PC-9 (cell line): Measurements from ENCODE around the gene ADAMTS2. TPM values are rescaled to one million over a fixed set of nuclear protein-coding genes. Genes with fewer than 3 reads are reported as not detected.

Experiments
- BruUV-seq: library from RNA; stranded (reverse); fragments of 400-500 nt; replicated peaks from 2 replicates; lab custom pipeline; 2021; lab: Mats Ljungman, UMichigan
- CTCF ChIA-PET: fragments of 300-600 bp; sonication (Branson Sonifier 250); formaldehyde crosslinking; loops from one replicate; lab custom pipeline; 2022; ENCODE audit warnings: antibody characterized with exemption; lab: Charles Lee
- POLR2A ChIA-PET: fragments of 300-600 bp; sonication (Branson Sonifier 250); formaldehyde crosslinking; loops from one replicate; lab custom pipeline; 2022; ENCODE audit warnings: antibody characterized with exemption; ENCODE audit not compliant: unreplicated experiment; lab: Charles Lee
- DNase-seq, 2 experiments: peaks; one replicate each; pipeline versions ENCODE4 v3.0.0 to v3.0.0-alpha.2; 2015 to 2022; ENCODE audit warnings: mixed read lengths in 1 of 2
- H2AFZ ChIP-seq: fragments of 200-600 bp; sonication (generic); 2 replicates; pipeline ENCODE4 v1.8.1; 2017; ENCODE audit warnings: antibody characterized with exemption
- H3F3A ChIP-seq: fragments of 200-600 bp; sonication (generic); 2 replicates; pipeline ENCODE4 v1.8.1; 2017; ENCODE audit warnings: antibody characterized with exemption, mild to moderate bottlenecking, low read depth; ENCODE audit not compliant: insufficient read depth
- H3K27ac ChIP-seq: fragments of 200-600 bp; sonication (generic); 2 replicates; pipeline ENCODE4 v1.6.1; 2016; ENCODE audit warnings: mixed run types
- H3K27me3 ChIP-seq: fragments of 200-600 bp; sonication (generic); 2 replicates; pipeline ENCODE4 v1.6.1; 2016; ENCODE audit warnings: low read depth, mixed run types; ENCODE audit not compliant: insufficient read depth
- H3K36me3 ChIP-seq: fragments of 200-600 bp; sonication (generic); 2 replicates; pipeline ENCODE4 v1.6.1; 2016; ENCODE audit warnings: low read depth, mixed run types
- H3K4me1 ChIP-seq: fragments of 200-600 bp; sonication (generic); replicated peaks from 2 replicates; pipeline ENCODE4 v1.6.1; 2016; ENCODE audit warnings: mixed run types; ENCODE audit not compliant: insufficient read depth
- H3K4me2 ChIP-seq: fragments of 200-600 bp; sonication (generic); 2 replicates; pipeline ENCODE4 v1.6.1; 2017; ENCODE audit warnings: mixed run types
- H3K4me3 ChIP-seq: fragments of 200-600 bp; sonication (generic); 2 replicates; pipeline ENCODE4 v1.6.1; 2016; ENCODE audit warnings: mixed run types
- H3K79me2 ChIP-seq: fragments of 200-600 bp; sonication (generic); 2 replicates; pipeline ENCODE4 v1.6.1; 2017; ENCODE audit warnings: low read depth, mixed run types
- H3K9me2 ChIP-seq: fragments of 200-600 bp; sonication (generic); 2 replicates; pipeline ENCODE4 v1.8.1; 2017; ENCODE audit warnings: mild to moderate bottlenecking; ENCODE audit not compliant: insufficient read depth
- H3K9me3 ChIP-seq: fragments of 200-600 bp; sonication (generic); 2 replicates; pipeline ENCODE4 v1.8.1; 2016; ENCODE audit warnings: low read depth; ENCODE audit not compliant: insufficient read depth
- H4K20me1 ChIP-seq: fragments of 200-600 bp; sonication (generic); 2 replicates; pipeline ENCODE4 v1.8.1; 2017; ENCODE audit not compliant: insufficient read depth
- CTCF ChIP-seq: fragments of 200-600 bp; sonication (generic); conservative IDR thresholded peaks from 2 replicates; pipeline ENCODE4 v1.6.1; 2017; ENCODE audit warnings: mixed run types, antibody characterized with exemption, mild to moderate bottlenecking, moderate library complexity
- EZH2 ChIP-seq: fragments of 200-600 bp; sonication (generic); IDR thresholded peaks from 2 replicates; pipeline ENCODE4 v1.8.0; 2017; ENCODE audit warnings: antibody characterized with exemption, low read depth
- intact Hi-C: fragments of 100-400 bp; cut with micrococcal nuclease; formaldehyde crosslinking; loops from one replicate; pipeline ENCODE4 v1.10.0; 2022; ENCODE audit not compliant: unreplicated experiment
- total RNA-seq: library from RNA; stranded (reverse); gene quantifications from 2 replicates; pipeline ENCODE4 v1.2.3, GENCODE V29; 2021

Gene ADAMTS2
- total RNA-seq, 1 experiment from 2014 or later, result not detected

GRCh38 chr5:179211631-179212030, 133.6 kb downstream of the ADAMTS2 start:
- Histone ChIP-seq H3F3A (no peaks in the 10 kb centered on the region), H3K36me3 (no peaks in the 10 kb centered on the region), H2AFZ (no peak overlapping the region), H3K27ac (no peak overlapping the region), H3K9me2 (no peaks in the 10 kb centered on the region), H3K4me3 (no peak overlapping the region), H3K9me3 (no peaks in the 10 kb centered on the region), H4K20me1 (no peaks in the 10 kb centered on the region; the same call in 1 of the 2 replicates), H3K4me2 (no peak overlapping the region), H3K79me2 (no peaks in the 10 kb centered on the region), H3K27me3 (peaks cover 98% of the 10 kb centered on the region), H3K4me1 (no peaks in the 10 kb centered on the region)
- TF ChIP-seq CTCF, result no peak
- TF ChIP-seq EZH2, result no peak
- no TSS peak for BruUV-seq
- ChIA-PET CTCF (no interaction called here), POLR2A (no interaction called here)
- no peak for DNase-seq
- intact Hi-C loops, result no loop called here

GRCh38 chr5:179211068-179211467, 134.2 kb downstream of the ADAMTS2 start:
- H3K9me2 ChIP-seq, result no peaks in the 10 kb centered on the region
- H2AFZ ChIP-seq, result no peak overlapping the region
- no peaks in the 10 kb centered on the region for H3K79me2 ChIP-seq
- ChIA-PET CTCF (no interaction called here), POLR2A (no interaction called here)
- DNase-seq, result no peak
- H3K9me3 ChIP-seq, result no peaks in the 10 kb centered on the region
- H3K27ac ChIP-seq, result no peak overlapping the region
- no TSS peak for BruUV-seq
- peaks cover 98% of the 10 kb centered on the region for H3K27me3 ChIP-seq
- no peak overlapping the region for H3K4me2 ChIP-seq
- intact Hi-C loops, result no loop called here
- no peaks in the 10 kb centered on the region for H3K36me3 ChIP-seq
- no peaks in the 10 kb centered on the region for H3F3A ChIP-seq
- TF ChIP-seq EZH2 (no peak), CTCF (no peak)
- no peaks in the 10 kb centered on the region for H3K4me1 ChIP-seq
- H3K4me3 ChIP-seq, result no peak overlapping the region
- no peaks in the 10 kb centered on the region; the same call in 1 of the 2 replicates for H4K20me1 ChIP-seq

GRCh38 chr5:179210478-179210877, 134.8 kb downstream of the ADAMTS2 start:
- H2AFZ ChIP-seq, result no peak overlapping the region
- no peaks in the 10 kb centered on the region for H3K9me3 ChIP-seq
- no peak overlapping the region for H3K4me2 ChIP-seq
- TF ChIP-seq CTCF (no peak), EZH2 (no peak)
- CTCF ChIA-PET, result no interaction called here
- H3F3A ChIP-seq, result no peaks in the 10 kb centered on the region
- no TSS peak for BruUV-seq
- H3K27me3 ChIP-seq, result peaks cover 94% of the 10 kb centered on the region
- H3K27ac ChIP-seq, result no peak overlapping the region
- no peaks in the 10 kb centered on the region for H3K9me2 ChIP-seq
- DNase-seq, result no peak
- H3K79me2 ChIP-seq, result no peaks in the 10 kb centered on the region
- H3K36me3 ChIP-seq, result no peaks in the 10 kb centered on the region
- H3K4me1 ChIP-seq, result no peaks in the 10 kb centered on the region
- POLR2A ChIA-PET, result no interaction called here
- no peaks in the 10 kb centered on the region; the same call in 1 of the 2 replicates for H4K20me1 ChIP-seq
- intact Hi-C loops, result no loop called here
- no peak overlapping the region for H3K4me3 ChIP-seq
